HG03280 (cell line): ENCODE results near the gene TRIM44.
"Not testable (repeated sequence)": the region's sequence is repeated elsewhere in the genome, so short reads cannot be mapped to it uniquely, and the experiment has no call there.

Experiments
- ATAC-seq: cut with Tn5 transposase; IDR thresholded peaks from one replicate; pipeline ENCODE4 v1.9.1; 2021; ENCODE audit warnings: mild to moderate bottlenecking, moderate library complexity; ENCODE audit not compliant: unreplicated experiment

The TRIM44 gene

GRCh38 chr11:35750315-35750714, 87.7 kb downstream of the TRIM44 start:
- ATAC-seq: no peak

GRCh38 chr11:35750981-35751663, 88.5 kb downstream of the TRIM44 start:
- ATAC-seq: no peak

DNA sequence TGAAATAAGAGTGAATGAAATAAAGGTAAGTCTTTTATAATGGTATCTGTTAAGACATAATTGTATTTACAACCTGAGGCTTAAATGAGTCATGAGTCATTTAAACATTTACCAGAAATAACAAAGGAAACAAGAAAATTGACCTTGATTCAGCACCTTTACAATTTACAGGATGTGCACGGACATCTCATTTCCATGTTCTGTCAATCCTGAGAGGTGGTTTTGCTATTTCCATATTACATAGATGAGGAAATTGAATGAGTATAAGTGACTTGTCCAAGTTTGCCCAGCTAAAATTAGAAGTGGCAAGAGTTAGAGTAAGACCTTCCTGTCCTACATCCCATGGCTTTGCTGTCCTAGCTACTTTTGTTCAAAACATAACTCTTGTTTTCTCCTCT, 89.1 kb downstream of the TRIM44 start:
- no peak for ATAC-seq

- no peak for ATAC-seq
Observed at GRCh38 chr11:35752115-35752514, 89.5 kb downstream of the TRIM44 start.

DNA sequence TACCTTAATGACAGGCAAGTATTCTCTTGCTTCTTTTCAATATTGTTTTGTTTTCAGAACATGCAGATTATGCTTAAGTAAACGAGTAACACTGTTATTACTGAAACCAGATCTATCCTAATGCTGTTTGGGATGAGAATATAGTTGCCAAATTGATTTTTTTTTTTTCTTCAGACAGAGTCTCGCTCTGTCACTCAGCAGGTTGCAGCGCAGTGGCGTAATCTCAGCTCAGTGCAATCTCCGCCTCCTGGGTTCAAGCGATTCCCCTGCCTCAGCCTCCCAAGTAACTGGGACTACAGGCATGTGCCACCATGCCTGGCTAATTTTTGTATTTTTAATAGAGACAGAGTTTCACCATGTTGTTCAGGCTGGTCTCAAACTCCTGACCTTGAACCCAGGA, 91.0 kb downstream of the TRIM44 start:
- ATAC-seq: not testable (repeated sequence)

DNA sequence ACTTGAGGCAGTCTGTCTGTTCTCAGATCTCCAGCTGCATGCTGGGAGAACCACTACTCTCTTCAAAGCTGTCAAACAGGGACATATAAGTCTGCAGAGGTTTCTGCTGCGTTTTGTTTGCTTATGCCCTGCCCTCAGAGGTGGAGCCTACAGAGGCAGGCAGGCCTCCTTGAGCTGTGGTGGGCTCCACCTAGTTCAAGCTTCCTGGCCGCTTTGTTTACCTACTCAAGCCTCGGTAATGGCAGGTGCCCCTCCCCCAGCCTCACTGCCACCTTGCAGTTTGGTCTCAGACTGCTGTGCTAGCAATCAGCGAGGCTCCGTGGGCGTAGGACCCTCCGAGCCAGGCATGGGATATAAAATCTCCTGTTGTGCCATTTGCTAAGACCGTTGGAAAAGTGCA, 97.4 kb downstream of the TRIM44 start:
- not testable (repeated sequence) for ATAC-seq

- ATAC-seq: no peak
Observed at GRCh38 chr11:35761899-35762298, 99.3 kb downstream of the TRIM44 start.

DNA sequence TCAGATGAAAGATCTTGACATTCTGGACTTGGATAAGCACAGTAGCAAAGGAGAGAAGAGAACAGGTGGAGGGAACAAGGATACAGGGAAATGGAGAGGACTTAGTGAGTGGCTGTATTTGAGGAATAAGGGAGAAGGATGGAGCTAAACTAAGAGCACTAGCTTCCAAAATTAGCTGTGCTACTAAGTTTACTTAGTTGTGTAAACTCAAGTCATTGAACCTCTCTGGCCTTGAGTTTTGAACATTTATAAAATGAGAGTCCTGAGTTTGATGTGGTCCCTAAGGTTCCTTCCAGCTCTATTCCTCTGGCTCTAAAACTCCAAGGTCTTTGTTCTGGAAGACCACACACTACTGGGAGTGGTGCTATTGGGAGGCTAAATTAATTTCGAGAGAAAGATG, 100.7 kb downstream of the TRIM44 start:
- no peak for ATAC-seq

DNA sequence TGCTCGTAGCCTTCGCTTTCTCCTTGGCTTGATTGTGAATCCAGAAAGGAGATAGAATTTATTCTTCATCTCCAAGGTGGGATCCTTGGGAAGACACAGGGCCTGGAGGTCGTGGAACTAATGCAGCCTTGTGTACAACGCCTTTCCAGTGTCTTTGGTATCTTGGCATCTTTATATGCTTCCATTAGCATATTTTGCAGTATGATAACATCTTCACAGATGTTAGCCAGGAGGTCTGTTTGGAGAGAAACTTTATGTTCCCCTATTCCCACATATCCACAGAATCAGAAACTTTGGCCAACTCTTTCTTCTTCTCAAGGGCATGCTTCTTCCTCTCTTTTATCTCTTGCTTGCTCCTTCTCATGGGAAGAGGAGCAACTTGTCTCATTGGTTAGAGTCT, 101.2 kb downstream of the TRIM44 start:
- ATAC-seq: no peak

DNA sequence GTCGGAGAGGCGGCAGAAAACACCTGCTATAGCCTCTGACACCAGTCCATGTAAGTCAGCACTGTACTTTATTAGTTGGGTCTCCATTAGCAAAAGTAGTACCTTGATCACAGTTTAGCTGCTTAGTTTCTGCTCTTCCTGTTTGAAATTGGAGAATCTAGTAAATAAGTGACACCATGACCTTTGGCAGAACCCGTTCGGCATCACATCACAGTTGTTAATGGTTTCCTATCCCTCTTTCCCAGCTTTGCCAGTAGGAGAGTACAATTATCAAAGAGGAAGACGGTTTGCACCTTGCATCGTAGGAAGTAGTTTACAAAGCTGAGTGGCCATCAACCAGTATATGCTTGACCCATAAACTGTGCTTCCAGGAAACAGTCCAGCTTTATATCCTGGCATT, 101.8 kb downstream of the TRIM44 start:
- no peak for ATAC-seq

DNA sequence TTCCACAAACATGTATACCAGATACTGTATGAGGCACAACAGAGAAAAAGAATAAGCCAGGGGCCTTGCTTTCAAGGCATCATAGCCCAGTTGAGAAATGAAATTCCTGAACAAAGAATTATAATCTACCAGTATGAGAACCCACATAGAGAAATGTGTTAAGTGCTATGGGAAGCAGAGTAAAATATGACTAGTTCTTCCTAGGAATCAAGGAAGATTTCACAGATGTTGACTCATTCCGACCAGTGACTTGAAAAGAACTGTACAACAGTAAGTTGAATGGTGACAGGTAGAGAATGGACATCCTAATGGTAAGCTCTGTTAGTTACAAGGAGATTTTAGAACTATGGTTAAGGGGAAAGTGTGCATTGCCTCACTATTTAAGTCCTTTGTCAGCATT, 102.6 kb downstream of the TRIM44 start:
- ATAC-seq: no peak

DNA sequence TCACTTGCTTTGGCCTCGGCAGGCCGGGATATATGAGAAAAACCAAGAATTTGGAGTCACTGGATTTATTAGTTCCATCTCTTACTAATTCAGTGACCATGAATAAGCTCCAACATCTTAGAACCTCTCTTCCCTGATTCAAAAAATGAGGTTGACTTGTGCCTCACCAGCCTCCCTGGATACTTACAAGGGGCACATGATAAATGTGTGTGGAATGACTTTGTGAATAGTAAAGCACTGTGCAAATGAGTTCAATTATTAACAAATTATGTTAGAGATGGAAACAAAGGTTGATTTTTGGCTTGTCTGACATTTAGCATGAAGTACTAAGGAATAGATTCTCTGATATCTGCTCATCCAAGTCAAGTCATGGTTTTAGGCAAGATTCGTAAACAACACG, 104.1 kb downstream of the TRIM44 start:
- ATAC-seq: no peak

DNA sequence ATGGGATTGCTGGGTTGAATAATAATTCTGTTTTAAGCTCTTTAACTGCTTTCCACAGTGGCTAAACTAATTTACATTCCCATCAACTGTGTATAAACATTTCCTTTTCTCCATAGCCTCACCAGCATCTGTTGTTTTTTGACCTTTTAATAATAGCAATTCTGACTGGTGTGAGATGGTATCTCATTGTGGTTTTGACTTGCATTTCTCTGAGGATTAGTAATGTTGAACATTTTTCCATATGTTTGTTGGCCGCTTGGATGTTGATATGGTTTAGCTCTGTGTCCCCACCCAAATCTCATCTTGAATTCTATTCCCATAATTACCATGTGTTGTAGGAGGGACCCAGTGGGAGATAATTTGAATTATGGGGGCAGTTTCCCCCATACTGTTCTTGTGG, 107.8 kb downstream of the TRIM44 start:
- ATAC-seq: not testable (repeated sequence)

DNA sequence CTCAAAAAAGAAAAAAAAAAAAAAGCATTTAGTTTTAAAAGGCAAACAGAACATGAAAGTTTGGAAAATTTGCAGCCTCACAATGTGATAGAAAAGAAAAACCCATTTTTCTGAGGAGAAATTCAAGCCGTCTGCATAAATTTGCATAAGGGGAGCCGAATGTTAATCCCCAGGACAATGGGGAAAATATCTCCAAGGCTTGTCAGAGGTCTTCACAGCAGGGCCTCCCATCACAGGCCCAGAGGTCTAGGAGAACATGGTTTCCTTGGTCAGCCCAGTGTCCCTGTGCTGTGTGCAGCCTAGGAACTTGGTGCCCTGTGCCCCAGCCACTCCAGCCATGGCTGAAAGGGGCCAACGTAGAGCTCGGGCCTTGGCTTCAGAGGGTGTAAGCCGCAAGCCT, 109.1 kb downstream of the TRIM44 start:
- no peak for ATAC-seq

GRCh38 chr11:35777241-35777640, 114.7 kb downstream of the TRIM44 start:
- ATAC-seq: not testable (repeated sequence)

- not testable (repeated sequence) for ATAC-seq
Observed at GRCh38 chr11:35778943-35779342, 116.4 kb downstream of the TRIM44 start.

- no peak for ATAC-seq
Observed at GRCh38 chr11:35779409-35779808, 116.8 kb downstream of the TRIM44 start.

- no peak for ATAC-seq
Observed at GRCh38 chr11:35780951-35781860, 118.6 kb downstream of the TRIM44 start.

DNA sequence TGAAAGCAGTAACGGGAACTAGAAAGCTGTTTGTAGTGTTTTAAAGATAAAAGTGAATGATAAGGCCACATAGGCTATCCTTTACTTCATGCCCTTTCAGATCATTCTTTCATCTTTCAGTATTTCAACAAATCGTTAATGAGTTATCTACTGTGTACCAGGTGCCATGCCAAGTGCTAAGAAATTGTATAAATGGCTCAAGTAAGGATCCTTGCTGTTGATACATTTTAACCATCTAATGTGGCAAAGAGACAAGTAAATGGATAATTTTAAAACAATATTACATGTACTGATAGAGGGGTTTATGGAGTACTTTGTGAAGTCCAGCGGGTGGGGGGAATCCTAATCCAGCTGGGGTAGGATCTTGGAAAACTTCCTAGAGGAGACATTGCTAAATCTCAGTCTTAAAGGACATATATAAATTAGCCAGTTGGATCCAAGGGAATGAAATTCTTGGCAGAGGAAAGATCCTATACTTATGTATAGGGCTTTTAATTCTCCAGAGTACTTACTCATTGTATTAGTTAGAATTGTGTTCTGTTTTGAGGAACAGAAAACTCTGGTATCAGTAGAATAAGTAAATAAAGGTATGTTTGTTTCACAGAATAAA, 119.4 kb downstream of the TRIM44 start:
- ATAC-seq: no peak

- no peak for ATAC-seq
Observed at GRCh38 chr11:35783809-35784208, 121.2 kb downstream of the TRIM44 start.

- no peak for ATAC-seq
Observed at GRCh38 chr11:35784699-35785098, 122.1 kb downstream of the TRIM44 start.
